Measurements from ENCODE around the gene SEC14L6.

DNA sequence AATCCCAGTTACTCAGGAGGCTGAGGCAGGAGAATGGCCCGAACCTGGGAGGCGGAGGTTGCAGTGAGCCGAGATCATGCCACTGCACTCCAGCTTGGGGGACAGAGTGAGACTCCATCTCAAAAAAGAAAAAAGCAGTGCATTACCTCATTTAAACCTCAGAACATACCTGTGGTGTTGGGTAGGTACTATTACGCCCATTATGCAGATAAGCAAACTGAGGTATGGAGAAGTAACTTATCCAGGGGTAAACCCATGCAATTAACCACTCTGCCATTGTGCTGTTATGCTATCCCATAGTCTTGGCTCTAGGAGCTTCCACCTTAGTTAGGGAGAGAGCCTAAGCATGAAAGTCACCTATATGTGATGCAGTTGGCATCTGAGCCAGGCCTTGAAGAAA is 72.4 kb downstream of the SEC14L6 start:
- TF ChIP-seq CHD2 (IDR thresholded peaks at IDR 0.05; ENCODE audit: low read depth, low read length) (no peak), ZNF79 (CRISPR knock-in tag; IDR thresholded peaks at IDR 0.05; ENCODE audit: low read depth) (no peak), ZNF232 (CRISPR knock-in tag; IDR thresholded peaks at IDR 0.05) (no peak), KLF6 (CRISPR knock-in tag; IDR thresholded peaks at IDR 0.05; ENCODE audit: borderline replicate concordance) (no peak), GATA2 (CRISPR knock-in tag; IDR thresholded peaks at IDR 0.05) (no peak), PHF20 (IDR thresholded peaks at IDR 0.05; ENCODE audit: partially characterized antibody) (no peak), TEAD4 (IDR thresholded peaks at IDR 0.05; ENCODE audit: low read length) (no peak), TEAD4 (CRISPR knock-in tag; IDR thresholded peaks at IDR 0.05; ENCODE audit: borderline replicate concordance) (no peak), ATF7 (IDR thresholded peaks at IDR 0.05) (no peak), ZNF274 (IDR thresholded peaks at IDR 0.05; ENCODE audit: borderline replicate concordance, low read depth, low read length) (no peak)
- TF ChIP-seq, protein P1, sequence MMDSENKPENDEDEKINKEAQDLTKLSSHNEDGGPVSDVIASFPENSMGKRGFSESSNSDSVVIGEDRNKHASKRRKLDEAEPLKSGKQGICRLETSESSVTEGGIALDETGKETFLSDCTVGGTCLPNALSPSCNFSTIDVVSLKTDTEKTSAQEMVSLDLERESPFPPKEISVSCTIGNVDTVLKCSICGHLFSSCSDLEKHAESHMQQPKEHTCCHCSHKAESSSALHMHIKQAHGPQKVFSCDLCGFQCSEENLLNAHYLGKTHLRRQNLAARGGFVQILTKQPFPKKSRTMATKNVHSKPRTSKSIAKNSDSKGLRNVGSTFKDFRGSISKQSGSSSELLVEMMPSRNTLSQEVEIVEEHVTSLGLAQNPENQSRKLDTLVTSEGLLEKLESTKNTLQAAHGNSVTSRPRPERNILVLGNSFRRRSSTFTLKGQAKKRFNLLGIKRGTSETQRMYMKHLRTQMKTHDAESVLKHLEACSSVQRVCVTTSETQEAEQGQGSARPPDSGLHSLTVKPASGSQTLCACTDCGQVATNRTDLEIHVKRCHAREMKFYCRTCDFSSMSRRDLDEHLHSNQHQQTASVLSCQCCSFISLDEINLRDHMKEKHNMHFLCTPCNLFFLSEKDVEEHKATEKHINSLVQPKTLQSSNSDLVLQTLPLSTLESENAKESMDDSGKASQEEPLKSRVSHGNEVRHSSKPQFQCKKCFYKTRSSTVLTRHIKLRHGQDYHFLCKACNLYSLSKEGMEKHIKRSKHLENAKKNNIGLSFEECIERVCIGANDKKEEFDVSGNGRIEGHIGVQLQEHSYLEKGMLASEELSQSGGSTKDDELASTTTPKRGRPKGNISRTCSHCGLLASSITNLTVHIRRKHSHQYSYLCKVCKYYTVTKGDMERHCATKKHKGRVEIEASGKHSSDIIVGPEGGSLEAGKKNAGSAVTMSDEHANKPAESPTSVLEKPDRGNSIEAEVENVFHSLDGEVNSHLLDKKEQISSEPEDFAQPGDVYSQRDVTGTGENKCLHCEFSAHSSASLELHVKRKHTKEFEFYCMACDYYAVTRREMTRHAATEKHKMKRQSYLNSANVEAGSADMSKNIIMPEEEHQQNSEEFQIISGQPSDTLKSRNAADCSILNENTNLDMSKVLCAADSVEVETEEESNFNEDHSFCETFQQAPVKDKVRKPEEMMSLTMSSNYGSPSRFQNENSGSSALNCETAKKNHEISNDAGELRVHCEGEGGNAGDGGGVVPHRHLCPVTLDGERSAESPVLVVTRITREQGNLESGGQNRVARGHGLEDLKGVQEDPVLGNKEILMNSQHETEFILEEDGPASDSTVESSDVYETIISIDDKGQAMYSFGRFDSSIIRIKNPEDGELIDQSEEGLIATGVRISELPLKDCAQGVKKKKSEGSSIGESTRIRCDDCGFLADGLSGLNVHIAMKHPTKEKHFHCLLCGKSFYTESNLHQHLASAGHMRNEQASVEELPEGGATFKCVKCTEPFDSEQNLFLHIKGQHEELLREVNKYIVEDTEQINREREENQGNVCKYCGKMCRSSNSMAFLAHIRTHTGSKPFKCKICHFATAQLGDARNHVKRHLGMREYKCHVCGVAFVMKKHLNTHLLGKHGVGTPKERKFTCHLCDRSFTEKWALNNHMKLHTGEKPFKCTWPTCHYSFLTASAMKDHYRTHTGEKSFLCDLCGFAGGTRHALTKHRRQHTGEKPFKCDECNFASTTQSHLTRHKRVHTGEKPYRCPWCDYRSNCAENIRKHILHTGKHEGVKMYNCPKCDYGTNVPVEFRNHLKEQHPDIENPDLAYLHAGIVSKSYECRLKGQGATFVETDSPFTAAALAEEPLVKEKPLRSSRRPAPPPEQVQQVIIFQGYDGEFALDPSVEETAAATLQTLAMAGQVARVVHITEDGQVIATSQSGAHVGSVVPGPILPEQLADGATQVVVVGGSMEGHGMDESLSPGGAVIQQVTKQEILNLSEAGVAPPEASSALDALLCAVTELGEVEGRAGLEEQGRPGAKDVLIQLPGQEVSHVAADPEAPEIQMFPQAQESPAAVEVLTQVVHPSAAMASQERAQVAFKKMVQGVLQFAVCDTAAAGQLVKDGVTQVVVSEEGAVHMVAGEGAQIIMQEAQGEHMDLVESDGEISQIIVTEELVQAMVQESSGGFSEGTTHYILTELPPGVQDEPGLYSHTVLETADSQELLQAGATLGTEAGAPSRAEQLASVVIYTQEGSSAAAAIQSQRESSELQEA (IDR thresholded peaks at IDR 0.05; ENCODE audit: low read depth): no peak
- TF ChIP-seq, protein P2, sequence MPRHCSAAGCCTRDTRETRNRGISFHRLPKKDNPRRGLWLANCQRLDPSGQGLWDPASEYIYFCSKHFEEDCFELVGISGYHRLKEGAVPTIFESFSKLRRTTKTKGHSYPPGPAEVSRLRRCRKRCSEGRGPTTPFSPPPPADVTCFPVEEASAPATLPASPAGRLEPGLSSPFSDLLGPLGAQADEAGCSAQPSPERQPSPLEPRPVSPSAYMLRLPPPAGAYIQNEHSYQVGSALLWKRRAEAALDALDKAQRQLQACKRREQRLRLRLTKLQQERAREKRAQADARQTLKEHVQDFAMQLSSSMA (CRISPR knock-in tag; IDR thresholded peaks at IDR 0.05): no peak
- TF ChIP-seq, protein P3, sequence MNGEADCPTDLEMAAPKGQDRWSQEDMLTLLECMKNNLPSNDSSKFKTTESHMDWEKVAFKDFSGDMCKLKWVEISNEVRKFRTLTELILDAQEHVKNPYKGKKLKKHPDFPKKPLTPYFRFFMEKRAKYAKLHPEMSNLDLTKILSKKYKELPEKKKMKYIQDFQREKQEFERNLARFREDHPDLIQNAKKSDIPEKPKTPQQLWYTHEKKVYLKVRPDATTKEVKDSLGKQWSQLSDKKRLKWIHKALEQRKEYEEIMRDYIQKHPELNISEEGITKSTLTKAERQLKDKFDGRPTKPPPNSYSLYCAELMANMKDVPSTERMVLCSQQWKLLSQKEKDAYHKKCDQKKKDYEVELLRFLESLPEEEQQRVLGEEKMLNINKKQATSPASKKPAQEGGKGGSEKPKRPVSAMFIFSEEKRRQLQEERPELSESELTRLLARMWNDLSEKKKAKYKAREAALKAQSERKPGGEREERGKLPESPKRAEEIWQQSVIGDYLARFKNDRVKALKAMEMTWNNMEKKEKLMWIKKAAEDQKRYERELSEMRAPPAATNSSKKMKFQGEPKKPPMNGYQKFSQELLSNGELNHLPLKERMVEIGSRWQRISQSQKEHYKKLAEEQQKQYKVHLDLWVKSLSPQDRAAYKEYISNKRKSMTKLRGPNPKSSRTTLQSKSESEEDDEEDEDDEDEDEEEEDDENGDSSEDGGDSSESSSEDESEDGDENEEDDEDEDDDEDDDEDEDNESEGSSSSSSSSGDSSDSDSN (IDR thresholded peaks at IDR 0.05; ENCODE audit: borderline replicate concordance in 1 of 2, low read depth in 2 of 2, low read length in 2 of 2): no peak
- TF ChIP-seq, protein P4, sequence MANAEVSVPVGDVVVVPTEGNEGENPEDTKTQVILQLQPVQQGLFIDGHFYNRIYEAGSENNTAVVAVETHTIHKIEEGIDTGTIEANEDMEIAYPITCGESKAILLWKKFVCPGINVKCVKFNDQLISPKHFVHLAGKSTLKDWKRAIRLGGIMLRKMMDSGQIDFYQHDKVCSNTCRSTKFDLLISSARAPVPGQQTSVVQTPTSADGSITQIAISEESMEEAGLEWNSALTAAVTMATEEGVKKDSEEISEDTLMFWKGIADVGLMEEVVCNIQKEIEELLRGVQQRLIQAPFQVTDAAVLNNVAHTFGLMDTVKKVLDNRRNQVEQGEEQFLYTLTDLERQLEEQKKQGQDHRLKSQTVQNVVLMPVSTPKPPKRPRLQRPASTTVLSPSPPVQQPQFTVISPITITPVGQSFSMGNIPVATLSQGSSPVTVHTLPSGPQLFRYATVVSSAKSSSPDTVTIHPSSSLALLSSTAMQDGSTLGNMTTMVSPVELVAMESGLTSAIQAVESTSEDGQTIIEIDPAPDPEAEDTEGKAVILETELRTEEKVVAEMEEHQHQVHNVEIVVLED (CRISPR knock-in tag; IDR thresholded peaks at IDR 0.05): no peak
